Skeletal muscle satellite cell (primary cell): ENCODE results near the gene C11orf54. TPM values are rescaled to one million over a fixed set of nuclear protein-coding genes. Genes with fewer than 3 reads are reported as not detected.

Source experiments
- H3K27me3 ChIP-seq: 2 replicates; pipeline ENCODE4 v1.7.0; 2013; ENCODE audit warnings: low read length; ENCODE audit not compliant: control insufficient read depth, insufficient read depth
- H3K36me3 ChIP-seq: 2 replicates; pipeline ENCODE4 v1.7.0; 2013; ENCODE audit warnings: mild to moderate bottlenecking, control low read depth, low read length; ENCODE audit not compliant: insufficient read depth
- H3K4me1 ChIP-seq: 2 replicates; pipeline ENCODE4 v1.7.0; 2013; ENCODE audit warnings: low read length; ENCODE audit not compliant: control insufficient read depth, insufficient read depth
- H3K4me2 ChIP-seq: 2 replicates; pipeline ENCODE4 v1.7.0; 2013; ENCODE audit warnings: mild to moderate bottlenecking, low read length
- H3K4me3 ChIP-seq: 2 replicates; pipeline ENCODE4 v1.7.0; 2013; ENCODE audit warnings: low read length
- H3K9ac ChIP-seq: 2 replicates; pipeline ENCODE4 v1.7.0; 2013; ENCODE audit warnings: mild to moderate bottlenecking, low read depth, low read length, moderate library complexity
- H3K9me3 ChIP-seq: replicated peaks from 2 replicates; pipeline ENCODE4 v1.7.0; 2013; ENCODE audit warnings: mild to moderate bottlenecking, control low read depth, low read length
- small RNA-seq: library from RNA; depleted of rRNA; stranded (forward); fragments of <200 nt; gene quantifications from one replicate; pipeline ENCODE3, GENCODE V24; 2012

The C11orf54 gene

DNA sequence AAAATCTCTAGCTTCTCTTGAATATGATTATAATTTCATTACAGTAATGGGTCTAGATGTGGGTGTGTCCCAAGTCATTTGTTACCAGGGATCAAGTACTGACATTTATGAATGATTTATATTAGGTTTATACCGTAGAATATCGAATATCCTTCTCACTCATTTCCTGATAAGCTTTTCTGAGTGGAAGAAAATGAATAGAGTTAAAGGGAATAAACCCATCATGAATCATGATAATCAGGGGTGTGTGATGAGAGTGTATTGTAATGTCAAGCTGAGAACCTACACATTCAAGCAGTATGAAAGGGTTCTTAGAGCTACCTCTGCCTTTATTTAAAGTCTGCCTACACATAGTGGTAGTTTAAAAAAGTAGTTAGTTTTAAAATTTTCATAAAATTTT lies 59.9 kb downstream of the C11orf54 start:
- Histone ChIP-seq H3K4me1 (no peaks in the 10 kb centered on the region), H3K4me3 (no peak overlapping the region), H3K36me3 (peaks cover 76% of the 10 kb centered on the region), H3K4me2 (no peak overlapping the region), H3K9me3 (no peaks in the 10 kb centered on the region), H3K27me3 (no peaks in the 10 kb centered on the region), H3K9ac (no peak overlapping the region)

DNA sequence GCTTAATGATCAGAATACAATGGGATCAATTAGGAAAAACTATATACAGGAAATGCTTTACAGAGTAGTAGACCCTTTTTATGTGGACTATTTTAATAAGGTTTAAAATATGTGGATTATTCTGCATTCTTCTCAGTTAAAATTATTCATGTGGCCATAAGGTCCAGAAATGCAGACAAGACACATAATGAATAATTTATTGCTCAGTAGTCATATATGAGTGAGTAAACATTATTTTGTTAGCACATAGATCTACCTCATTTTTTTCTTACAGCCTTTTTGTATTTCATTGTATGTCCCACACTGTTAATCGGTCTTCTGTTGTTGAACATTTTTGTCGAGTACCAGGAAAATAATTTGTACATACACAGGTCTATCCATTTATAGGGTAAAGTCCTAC lies 63.4 kb downstream of the C11orf54 start:
- no peaks in the 10 kb centered on the region for H3K4me1 ChIP-seq
- no peaks in the 10 kb centered on the region for H3K27me3 ChIP-seq
- peaks cover 77% of the 10 kb centered on the region for H3K36me3 ChIP-seq
- H3K9me3 ChIP-seq: no peaks in the 10 kb centered on the region
- H3K9ac ChIP-seq: no peak overlapping the region
- no peak overlapping the region for H3K4me2 ChIP-seq
- no peak overlapping the region for H3K4me3 ChIP-seq

DNA sequence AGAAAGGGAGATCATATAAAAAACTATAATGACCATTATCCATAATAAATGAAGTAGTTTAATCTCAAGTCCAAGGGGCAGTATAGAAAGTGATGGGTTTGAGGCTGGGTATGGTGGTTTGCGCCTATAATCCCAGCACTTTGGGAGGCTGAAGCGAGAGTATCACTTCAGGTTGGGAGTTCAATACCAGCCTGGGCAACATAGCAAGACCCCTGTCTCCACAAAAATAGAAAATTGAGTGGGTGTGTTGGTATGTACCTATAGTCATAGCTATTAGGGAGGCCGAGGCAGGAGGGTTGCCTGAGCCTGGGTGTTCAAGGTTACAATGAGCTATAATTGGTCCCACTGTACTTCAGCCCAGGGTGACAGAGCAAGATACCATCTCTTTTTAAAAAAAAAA lies 66.5 kb downstream of the C11orf54 start:
- H3K27me3 ChIP-seq: no peaks in the 10 kb centered on the region
- H3K4me3 ChIP-seq: no peak overlapping the region
- H3K9ac ChIP-seq: no peak overlapping the region
- H3K4me2 ChIP-seq: no peak overlapping the region
- no peaks in the 10 kb centered on the region for H3K4me1 ChIP-seq
- peaks cover 79% of the 10 kb centered on the region for H3K36me3 ChIP-seq
- no peaks in the 10 kb centered on the region for H3K9me3 ChIP-seq

DNA sequence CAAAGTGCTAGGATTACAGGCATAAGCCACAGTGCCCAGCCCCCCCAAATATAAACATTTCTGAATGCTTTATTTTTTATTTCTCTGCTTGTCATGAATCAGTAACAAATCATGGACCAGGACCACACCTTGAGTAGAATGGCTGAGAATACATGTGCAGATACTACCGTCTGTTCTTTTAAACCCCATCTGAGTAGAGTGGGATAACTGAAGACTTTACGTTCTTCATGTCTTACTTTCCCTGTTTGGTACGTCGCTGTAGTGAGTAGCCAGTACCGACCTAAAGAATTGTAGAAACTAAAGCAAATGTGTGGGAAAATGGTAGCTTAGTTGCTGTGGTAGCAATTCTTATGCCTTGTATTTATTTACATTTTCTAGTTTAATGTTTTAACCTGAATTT lies 72.5 kb downstream of the C11orf54 start:
- Histone ChIP-seq H3K4me3 (no peak overlapping the region), H3K9ac (no peak overlapping the region), H3K36me3 (peaks cover 63% of the 10 kb centered on the region), H3K9me3 (no peaks in the 10 kb centered on the region), H3K4me1 (no peaks in the 10 kb centered on the region), H3K27me3 (no peaks in the 10 kb centered on the region), H3K4me2 (no peak overlapping the region)

Small RNA genes within 50 kb of the gene (small RNA-seq; reads per million reads assigned to genes)
- gene RF00019 (not detected), gene RF00493 (38.1 reads per million, percentile 95 among the genes with 10 or more reads in this experiment), gene SCARNA9 (not detected), gene SNORA1 (not detected), gene SNORA18 (not detected), gene SNORA25 (not detected), gene SNORA32 (not detected), gene SNORA40 (not detected), gene SNORA8 (not detected), gene SNORD5 (not detected), gene SNORD6 (3,333 reads per million, percentile 100 among the genes with 10 or more reads in this experiment)
